Psoas muscle (tissue), 8 donors: Measurements from ENCODE around the gene ATE1. TPM values are rescaled to one million over a fixed set of nuclear protein-coding genes. Genes with fewer than 3 reads are reported as not detected.

Source experiments
- ATAC-seq, 4 donors: fragments of 200-7000 bp; cut with Tn5 transposase; one replicate each; pipeline ENCODE4 v1.9.1; 2020; ENCODE audit warnings: moderate library complexity in 3 of 4, mild to moderate bottlenecking in 2 of 4
- DNase-seq, 2 donors: peaks; one replicate each; pipeline ENCODE4 v3.0.0-alpha.2; 2020
- H3K27ac ChIP-seq: fragments of 200-600 bp; one replicate; pipeline ENCODE4 v1.8.0; 2022
- H3K27me3 ChIP-seq, 3 donors: fragments of 200-600 bp in 1 of 3; one replicate each; pipeline versions ENCODE4 v1.6.1 to v1.8.0; 2013 to 2022; ENCODE audit warnings: low read length in 2 of 3, mild to moderate bottlenecking in 2 of 3, moderate library complexity in 1 of 3; ENCODE audit not compliant: insufficient read depth in 3 of 3
- H3K36me3 ChIP-seq, 2 donors: fragments of 200-600 bp in 1 of 2; one replicate each; pipeline versions ENCODE4 v1.6.1 to v1.8.0; 2013 to 2022; ENCODE audit warnings: low read depth in 1 of 2, mild to moderate bottlenecking in 1 of 2, moderate library complexity in 1 of 2; ENCODE audit not compliant: insufficient read depth in 1 of 2
- H3K4me1 ChIP-seq: fragments of 200-600 bp; one replicate; pipeline ENCODE4 v1.8.0; 2022
- H3K4me3 ChIP-seq: fragments of 200-600 bp; one replicate; pipeline ENCODE4 v1.8.0; 2022; ENCODE audit warnings: mild to moderate bottlenecking
- H3K9me3 ChIP-seq: fragments of 200-600 bp; one replicate; pipeline ENCODE4 v1.8.0; 2022
- WGBS, 3 donors: extraction: QIAGEN DNeasy Blood & Tissue Kit; methylation state at CpG; one replicate each; pipeline versions ENCODE4 v1.1.6 to v1.1.7; 2013; 5-methylcytosine and 5-hydroxymethylcytosine counted together
- intact Hi-C, 2 donors: fragments of 100-400 bp; cut with DNase I; formaldehyde crosslinking; loops; one replicate each; pipeline versions ENCODE4 v1.11.0 to v1.14.2; 2022
- long read RNA-seq, 2 donors: library from polyadenylated mRNA; unstranded; transcript quantifications; one replicate each; pipeline ENCODE4 v2.0.0, GENCODE V29; 2021
- polyA plus RNA-seq, 3 donors: library from polyadenylated mRNA; stranded (reverse); fragments of 200-250 nt; gene quantifications; one replicate each; pipeline ENCODE4 v1.2.3, GENCODE V29; 2013
- total RNA-seq, 4 donors: library from RNA; stranded (reverse); fragmentation: NEBNext Ultra II Directional in 2 of 4; extraction: Animal tissue kit (Norgen Biotek cat#: 25700) in 2 of 4; gene quantifications; one replicate each; pipeline versions ENCODE4 v1.2.1 to v1.2.4, GENCODE V29; 2021 to 2023
- TF ChIP-seq, protein P1 (sequence below): fragments of 200-600 bp; IDR thresholded peaks from one replicate; pipeline ENCODE4 v1.8.0; 2022; ENCODE audit warnings: antibody characterized with exemption
- donor health status: healthy with polysubstance abuse.
- donor health status: DM: no; HTN: no; CAD: no; lungs with moderate emphysema.
- donor health status: Bipolar disorder and iron deficiency.
- donor health status: healthy.
- donor health status: DM: yes; HTN: yes; CAD: no.
- donor health status: DM: no; HTN: no; CAD: no.
- donor health status: DM: no; HTN: no; CAD: no.
- donor health status: DM: yes; HTN: yes; CAD: no.

ATE1 gene
- total RNA-seq (10 to 100 TPM; 28.4 to 36.9 (median 31.4) TPM), polyA plus RNA-seq (10 to 100 TPM; 11.6 to 25.1 (median 15.7) TPM)
- long read RNA-seq, donor 1, full-length matches to known transcripts = 17 of 21 reads
- long read RNA-seq, donor 1, partial matches to known transcripts = 1 of 21 reads
- long read RNA-seq, donor 1, other reads (novel, unspliced or antisense) = 3 of 21 reads
- long read RNA-seq, donor 2, full-length matches to known transcripts = 11 of 31 reads
- long read RNA-seq, donor 2, partial matches to known transcripts = 3 of 31 reads
- long read RNA-seq, donor 2, other reads (novel, unspliced or antisense) = 17 of 31 reads

DNA sequence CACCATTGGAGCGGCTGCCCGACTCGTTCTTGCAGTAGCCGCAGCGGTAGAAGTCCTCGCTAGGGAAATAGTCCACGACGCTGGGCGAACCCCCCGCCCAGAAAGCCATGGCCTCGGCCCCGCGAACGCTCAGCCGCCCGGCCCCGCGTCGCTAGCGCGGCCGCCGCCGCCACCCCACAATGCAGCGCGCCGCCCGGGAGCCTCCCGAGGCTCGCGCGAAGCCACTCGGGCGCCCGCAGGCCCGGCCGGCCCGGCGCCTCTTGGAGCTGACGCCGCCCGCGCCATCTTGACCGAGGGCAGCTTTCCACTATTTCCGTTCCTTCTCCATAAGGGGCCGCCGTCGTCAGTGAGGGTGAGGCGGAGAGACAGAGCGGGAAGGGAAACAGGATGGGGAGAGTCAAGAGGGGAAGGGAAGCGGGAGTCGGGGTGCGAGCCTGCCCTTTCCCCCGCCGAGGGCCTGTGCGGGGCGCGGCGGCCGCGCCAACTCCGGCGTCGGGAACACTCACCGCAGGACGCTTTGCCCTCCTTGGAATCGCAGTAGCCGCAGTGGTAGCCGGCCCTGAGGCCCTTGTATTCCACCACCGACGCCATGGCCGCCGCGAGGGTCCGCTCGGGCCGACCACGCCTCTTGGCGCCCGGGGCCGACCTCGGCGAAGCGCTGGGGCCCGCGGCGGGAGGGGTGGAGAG is at the start of gene ATE1:
ATE1 (minus strand) TSS at position 191 of the 687 bp plus-strand sequence; CDS start at position 109, 82 bp downstream.
- peak; percentile 91 to 94 for DNase-seq
- Histone ChIP-seq H3K4me1 (peaks cover 19% of the 10 kb centered on the region), H3K36me3 (peaks cover 0 to 10% of the 10 kb centered on the region in 2 donors), H3K9me3 (no peaks in the 10 kb centered on the region), H3K4me3 (peak within 1 kb of the TSS; percentile 85), H3K27me3 (no peaks in the 10 kb centered on the region), H3K27ac (peak within 1 kb of the TSS; percentile 99)
- WGBS, 3 donors = 0 to 1% (median 0%) methylated on average over 58 to 87 of the region's 87 CpGs
- peak; percentile 94 to 97 (median 96) for ATAC-seq
- intact Hi-C loops = loop anchor here (2.0 to 10.0 kb wide), 4 partner anchors 44 to 185 kb away; partner anchors contain the start of gene NSMCE4A (in 1 of the 2)
- TF ChIP-seq, protein P1, sequence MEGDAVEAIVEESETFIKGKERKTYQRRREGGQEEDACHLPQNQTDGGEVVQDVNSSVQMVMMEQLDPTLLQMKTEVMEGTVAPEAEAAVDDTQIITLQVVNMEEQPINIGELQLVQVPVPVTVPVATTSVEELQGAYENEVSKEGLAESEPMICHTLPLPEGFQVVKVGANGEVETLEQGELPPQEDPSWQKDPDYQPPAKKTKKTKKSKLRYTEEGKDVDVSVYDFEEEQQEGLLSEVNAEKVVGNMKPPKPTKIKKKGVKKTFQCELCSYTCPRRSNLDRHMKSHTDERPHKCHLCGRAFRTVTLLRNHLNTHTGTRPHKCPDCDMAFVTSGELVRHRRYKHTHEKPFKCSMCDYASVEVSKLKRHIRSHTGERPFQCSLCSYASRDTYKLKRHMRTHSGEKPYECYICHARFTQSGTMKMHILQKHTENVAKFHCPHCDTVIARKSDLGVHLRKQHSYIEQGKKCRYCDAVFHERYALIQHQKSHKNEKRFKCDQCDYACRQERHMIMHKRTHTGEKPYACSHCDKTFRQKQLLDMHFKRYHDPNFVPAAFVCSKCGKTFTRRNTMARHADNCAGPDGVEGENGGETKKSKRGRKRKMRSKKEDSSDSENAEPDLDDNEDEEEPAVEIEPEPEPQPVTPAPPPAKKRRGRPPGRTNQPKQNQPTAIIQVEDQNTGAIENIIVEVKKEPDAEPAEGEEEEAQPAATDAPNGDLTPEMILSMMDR = peak; percentile 8

DNA sequence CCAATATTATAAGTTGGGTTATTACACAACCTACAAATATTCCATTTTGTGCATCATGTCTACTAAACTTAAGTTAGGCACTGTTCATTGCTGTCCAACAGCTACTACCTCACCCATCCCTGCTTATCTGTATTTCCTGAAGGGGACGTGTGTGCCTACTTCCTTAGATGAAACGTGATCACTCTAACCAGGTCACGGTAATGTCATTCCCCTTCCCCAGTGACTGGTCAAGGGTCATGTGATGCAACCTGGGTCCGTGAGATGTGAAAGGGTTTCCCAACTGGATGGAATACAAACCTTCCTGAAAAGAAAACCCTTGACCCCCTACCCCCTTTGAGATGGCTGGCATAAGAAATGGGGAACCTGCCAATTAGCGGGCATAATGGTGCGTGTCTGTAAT is 48.8 kb upstream of the ATE1 start:
- WGBS, 3 donors = 76 to 91% (median 76%) methylated on average over 6 of the region's 6 CpGs
- intact Hi-C loops = loop anchor here in 1 of 2 donors (5.0 to 10.0 kb wide), 2 partner anchors 66 to 138 kb away; no protein-coding TSS in a partner anchor
- TF ChIP-seq, protein P1 = no peak
- no peak for DNase-seq
- no peaks in the 10 kb centered on the region for H3K9me3 ChIP-seq
- peaks cover 0 to 14% of the 10 kb centered on the region in 2 donors for H3K36me3 ChIP-seq
- no peaks in the 10 kb centered on the region for H3K27me3 ChIP-seq
- no peak overlapping the region for H3K4me3 ChIP-seq
- no peak overlapping the region for H3K27ac ChIP-seq
- ATAC-seq = no peak
- peaks cover 14% of the 10 kb centered on the region for H3K4me1 ChIP-seq

DNA sequence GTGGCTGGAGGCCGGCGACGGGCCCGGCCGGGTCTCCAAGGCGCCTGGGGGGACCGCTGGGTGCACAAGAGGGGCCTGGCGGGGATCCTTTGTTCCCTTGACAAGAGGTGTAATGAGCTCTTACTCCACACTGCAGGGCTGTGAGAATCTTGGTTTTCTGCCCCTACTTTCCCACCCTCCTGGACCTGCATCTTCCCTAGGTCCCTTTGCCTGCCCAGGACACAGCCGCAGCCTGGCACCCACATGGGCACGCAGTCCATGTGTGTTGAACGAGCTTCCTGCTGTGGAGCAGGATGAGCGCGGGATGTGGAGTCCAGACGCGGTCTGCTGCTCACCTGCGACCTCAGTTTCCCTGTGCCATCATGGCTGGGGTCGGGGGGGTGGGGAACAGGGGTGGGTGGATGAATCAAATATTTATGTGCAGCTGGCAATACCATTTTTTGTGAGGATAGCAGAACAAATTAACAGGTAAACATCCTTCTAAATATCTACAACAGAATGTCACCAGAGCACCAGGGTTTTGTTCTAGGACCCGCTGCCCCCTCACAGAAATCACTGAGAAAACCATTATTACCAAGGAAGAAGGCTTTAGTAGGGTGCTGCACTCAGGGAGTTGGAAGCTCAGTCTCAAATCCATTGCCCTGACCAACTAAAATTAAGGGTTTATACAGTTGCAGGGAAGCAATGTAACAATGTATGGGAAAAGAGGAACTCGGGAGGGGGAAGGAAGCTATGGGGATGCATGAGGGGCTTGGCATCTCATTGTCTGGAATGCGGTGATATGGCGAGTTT is 47.7 kb upstream of the ATE1 start:
- intact Hi-C loops = loop anchor here in 1 of 2 donors (2.0 to 10.0 kb wide), 3 partner anchors 47 to 139 kb away; partner anchors contain the start of gene ATE1
- DNase-seq (no peak), ATAC-seq (peak; percentile 10 to 35 (median 24))
- peaks cover 1 to 21% of the 10 kb centered on the region in 2 donors for H3K36me3 ChIP-seq
- H3K4me1 ChIP-seq = peaks cover 14% of the 10 kb centered on the region
- WGBS, 3 donors = 36 to 60% (median 45%) methylated on average over 15 to 21 of the region's 21 CpGs
- no peaks in the 10 kb centered on the region for H3K27me3 ChIP-seq
- peak overlapping the region; percentile 75 for H3K4me3 ChIP-seq
- H3K9me3 ChIP-seq = no peaks in the 10 kb centered on the region
- H3K27ac ChIP-seq = peak overlapping the region; percentile 89
- TF ChIP-seq, protein P1 = peak; percentile 64

DNA sequence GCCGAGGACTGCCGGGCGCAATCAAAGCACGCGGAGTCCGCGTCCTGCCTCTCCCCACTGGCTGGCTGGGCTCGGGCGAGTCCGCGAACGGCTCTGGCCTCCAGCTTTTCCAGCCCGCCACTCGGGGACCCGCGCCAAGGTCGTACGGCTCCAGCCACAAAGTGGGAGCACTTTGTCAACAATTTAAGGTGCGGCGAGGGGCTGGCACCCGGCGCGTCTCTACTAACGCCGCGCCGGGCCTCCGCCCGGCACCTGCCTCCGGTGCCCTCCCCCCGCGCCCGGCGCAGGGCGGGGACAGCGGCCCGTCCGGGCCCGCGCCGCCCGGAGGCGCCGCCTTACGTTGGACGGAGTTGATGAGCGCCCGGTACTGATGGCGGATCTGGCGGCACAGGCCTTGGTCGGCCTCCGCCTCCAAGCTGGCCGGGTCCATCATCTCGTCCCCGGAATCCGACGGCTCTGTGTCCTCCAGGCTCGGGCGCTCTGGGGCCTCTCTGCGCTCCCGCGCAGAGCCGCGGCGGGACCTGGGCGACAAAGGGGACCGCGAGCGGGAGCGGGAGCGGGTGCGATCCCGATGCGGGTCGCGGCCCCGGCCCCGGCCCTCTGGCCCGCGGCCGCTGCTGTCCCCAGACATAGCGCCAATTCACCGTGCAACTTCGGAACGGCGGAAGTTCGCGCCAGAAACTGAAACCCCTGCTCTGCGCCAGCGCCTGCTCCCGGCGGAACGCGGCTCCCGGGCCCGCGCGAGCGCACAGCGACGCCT is 46.9 kb upstream of the ATE1 start, which contains the start of gene NSMCE4A:
NSMCE4A (minus strand) TSS at position 683 of the 760 bp plus-strand sequence; CDS start at position 631, 52 bp downstream.
- peak within 1 kb of the TSS; percentile 89 for H3K27ac ChIP-seq
- 0 to 1% (median 0%) methylated on average over 67 to 101 of the region's 101 CpGs for WGBS, 3 donors
- DNase-seq = peak; percentile 84 to 93
- ATAC-seq = peak; percentile 89 to 94 (median 90)
- TF ChIP-seq, protein P1 = no peak
- peaks cover 3 to 29% of the 10 kb centered on the region in 2 donors for H3K36me3 ChIP-seq
- intact Hi-C loops = loop anchor here (2.0 to 10.0 kb wide), 4 partner anchors 46 to 140 kb away; partner anchors contain the start of gene ATE1 (in 2 of the 2)
- peaks cover 14% of the 10 kb centered on the region for H3K4me1 ChIP-seq
- peak within 1 kb of the TSS; percentile 75 for H3K4me3 ChIP-seq
- H3K9me3 ChIP-seq = no peaks in the 10 kb centered on the region
- H3K27me3 ChIP-seq = no peaks in the 10 kb centered on the region
